Caki2 (cell line): Measurements from ENCODE around the gene SGO2. TPM values are rescaled to one million over a fixed set of nuclear protein-coding genes. Genes with fewer than 3 reads are reported as not detected.
"Not testable (repeated sequence)": the region's sequence is repeated elsewhere in the genome, so short reads cannot be mapped to it uniquely, and the experiment has no call there.

Source experiments
- DNase-seq: peaks from one replicate; pipeline ENCODE4 v3.0.0-alpha.2; 2015; ENCODE audit warnings: low read depth
- in situ Hi-C: cut with HindIII; loops from 2 replicates; pipeline ENCODE4 v1.10.0; 2016; ENCODE audit warnings: low sequenced_read_pairs, low pct_unique_long_range_greater_than_20kb, mixed read lengths
- total RNA-seq: library from RNA; depleted of rRNA; stranded (reverse); fragments of >200 nt; shearing (Covaris generic); gene quantifications from 2 replicates; pipeline ENCODE4 v1.2.3, GENCODE V29; 2014; ENCODE audit warnings: low replicate concordance

The SGO2 gene
- total RNA-seq, 1 experiment from 2014 or later, result 7.1 TPM

GRCh38 chr2:200609028-200609614 is 83.1 kb downstream of the SGO2 start:
- in situ Hi-C loops, result no loop called here
- DNase-seq, result peak; percentile 39

GRCh38 chr2:200610217-200610616 is 84.2 kb downstream of the SGO2 start:
- DNase-seq, in situ Hi-C loops: not testable (repeated sequence)

GRCh38 chr2:200613692-200614091 is 87.7 kb downstream of the SGO2 start:
- in situ Hi-C loops, result no loop called here
- DNase-seq, result no peak

GRCh38 chr2:200614249-200614648 is 88.2 kb downstream of the SGO2 start:
- DNase-seq, result no peak

GRCh38 chr2:200615247-200615646 is 89.2 kb downstream of the SGO2 start:
- in situ Hi-C loops, result no loop called here
- DNase-seq, result peak; percentile 49

More at GRCh38 chr2:200614249-200614648, 88.2 kb downstream of the SGO2 start:
- in situ Hi-C loops, result no loop called here

DNA sequence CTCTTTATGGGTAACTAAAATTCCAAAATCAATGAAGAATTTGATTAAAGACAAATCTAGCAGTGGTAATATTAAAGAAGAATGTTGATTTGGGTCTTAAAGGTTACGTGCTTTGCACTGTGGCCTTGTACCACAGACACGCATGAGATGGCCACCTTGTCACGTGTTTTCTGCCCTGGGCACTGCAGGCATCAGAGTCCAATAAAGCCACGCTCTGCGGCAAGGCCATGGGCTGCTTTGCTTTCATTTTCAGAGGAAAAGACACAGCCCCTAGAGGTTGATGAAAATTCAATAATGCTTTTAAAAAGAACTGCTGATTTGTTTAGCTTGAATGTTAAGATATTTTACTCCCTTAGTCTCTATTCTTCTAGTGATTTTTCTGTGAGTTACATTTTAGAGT is 90.2 kb downstream of the SGO2 start:
- DNase-seq, result no peak
- in situ Hi-C loops, result no loop called here

DNA sequence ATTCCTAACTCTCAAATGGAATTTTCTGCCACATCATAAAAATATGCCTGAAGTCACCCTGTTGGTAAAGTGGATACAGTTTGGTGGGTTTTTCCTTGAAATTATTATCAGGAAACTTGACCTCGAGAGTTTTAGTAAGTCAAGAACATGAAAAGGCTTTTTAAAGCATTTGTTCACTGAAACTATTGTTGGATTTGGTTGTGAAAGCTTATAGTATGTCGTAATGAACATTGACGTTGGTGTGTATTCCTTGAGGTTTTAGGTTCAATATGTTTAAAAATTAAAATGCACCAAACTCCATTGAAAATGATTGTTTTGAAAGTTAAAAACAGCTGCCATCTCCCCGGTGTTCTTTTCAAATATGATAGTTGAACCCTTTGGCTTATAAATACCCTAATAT is 90.6 kb downstream of the SGO2 start:
- in situ Hi-C loops, result no loop called here
- DNase-seq, result no peak

GRCh38 chr2:200617156-200618053 is 91.4 kb downstream of the SGO2 start:
- in situ Hi-C loops, result no loop called here
- no peak for DNase-seq

GRCh38 chr2:200618054-200618419 is 92.0 kb downstream of the SGO2 start:
- in situ Hi-C loops, result no loop called here
- no peak for DNase-seq

DNA sequence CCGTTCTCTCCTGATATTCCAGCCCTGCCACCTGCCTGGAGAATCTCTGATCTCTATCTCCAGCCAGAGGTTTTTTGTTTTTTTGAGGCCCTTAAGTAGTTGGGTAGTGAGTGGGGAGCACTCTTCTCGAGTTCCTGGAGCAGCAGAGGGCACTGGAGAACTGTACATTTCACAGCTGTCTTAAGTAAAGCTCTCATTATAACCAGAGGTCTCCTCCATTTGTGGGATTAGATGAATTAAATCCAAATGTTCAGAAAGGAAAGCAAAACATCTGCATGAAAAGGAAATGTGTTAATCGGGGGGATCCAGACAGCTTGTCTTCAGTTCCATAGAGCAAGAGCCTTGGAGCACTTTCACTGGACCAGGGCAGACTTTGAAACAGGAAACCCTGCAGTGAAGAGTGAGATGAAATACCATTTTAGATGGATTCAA is 92.6 kb downstream of the SGO2 start:
- in situ Hi-C loops, result no loop called here
- DNase-seq, result peak; percentile 27

DNA sequence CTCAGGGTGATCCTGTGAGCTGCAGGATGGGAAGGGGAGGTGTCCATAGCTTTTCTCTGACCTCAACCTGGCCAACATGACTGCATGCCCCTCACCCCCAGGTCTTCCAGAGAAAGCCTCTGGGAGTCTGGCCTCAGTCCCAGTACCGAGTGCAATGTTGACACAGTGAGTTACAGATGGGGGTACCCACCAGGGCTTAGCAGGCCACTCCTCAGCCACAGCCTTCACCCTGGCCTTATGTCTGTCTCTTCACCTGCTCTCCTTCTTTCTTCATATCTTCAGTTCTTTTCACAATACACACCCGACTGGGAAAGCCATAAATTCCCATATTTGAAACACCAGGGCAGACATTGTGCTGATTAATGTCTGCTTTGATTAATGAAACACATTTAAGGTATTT is 93.3 kb downstream of the SGO2 start:
- in situ Hi-C loops, result no loop called here
- DNase-seq, result no peak

- no peak for DNase-seq
- in situ Hi-C loops, result no loop called here
These were observed 94.8 kb downstream of the SGO2 start for GRCh38 chr2:200620606-200621390.

- DNase-seq, result no peak
- in situ Hi-C loops, result no loop called here
These were observed 96.1 kb downstream of the SGO2 start for GRCh38 chr2:200622106-200622505.

GRCh38 chr2:200624026-200624425 is 98.0 kb downstream of the SGO2 start:
- no peak for DNase-seq
- in situ Hi-C loops, result no loop called here

DNA sequence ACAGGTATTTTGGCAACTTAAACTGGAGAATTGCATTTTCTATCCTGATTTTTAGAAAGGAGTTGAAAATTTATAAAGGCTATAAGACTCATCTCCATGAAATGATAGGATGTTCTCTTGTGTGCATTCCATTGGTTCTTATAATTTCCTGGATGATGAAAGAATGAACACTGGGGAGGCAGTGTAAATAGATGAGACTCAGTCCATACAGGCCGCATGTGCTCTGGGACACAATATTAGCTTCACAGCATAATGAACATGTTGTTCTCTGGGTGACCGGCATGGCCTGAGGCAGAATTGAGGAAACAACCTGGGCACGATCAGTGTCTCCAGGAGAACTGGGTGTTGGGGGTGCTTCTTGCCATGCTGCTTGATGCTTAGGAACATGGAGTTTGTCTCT is 98.7 kb downstream of the SGO2 start:
- in situ Hi-C loops, result no loop called here
- no peak for DNase-seq

DNA sequence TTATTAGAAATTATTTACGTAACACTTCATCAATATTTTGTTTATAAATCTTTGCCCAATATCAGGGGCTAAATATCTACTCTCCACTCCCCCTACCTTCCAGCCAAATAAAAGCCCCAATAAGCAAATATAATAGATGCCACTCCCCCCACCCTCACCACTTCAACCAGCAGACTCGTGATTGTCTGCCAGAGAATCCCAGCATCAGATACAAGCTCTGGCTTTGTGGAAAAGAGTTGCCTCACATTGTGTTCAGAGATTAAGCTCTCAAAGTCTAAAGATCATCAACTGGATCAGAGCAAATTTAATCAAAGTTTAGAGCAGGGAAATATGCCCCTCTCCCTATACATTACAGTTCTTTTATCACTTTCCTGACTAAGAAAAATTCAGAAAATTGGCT is 99.3 kb downstream of the SGO2 start:
- in situ Hi-C loops, result no loop called here
- no peak for DNase-seq

- DNase-seq, result no peak
- in situ Hi-C loops, result no loop called here
These were observed 100.0 kb downstream of the SGO2 start for GRCh38 chr2:200625958-200626363.

DNA sequence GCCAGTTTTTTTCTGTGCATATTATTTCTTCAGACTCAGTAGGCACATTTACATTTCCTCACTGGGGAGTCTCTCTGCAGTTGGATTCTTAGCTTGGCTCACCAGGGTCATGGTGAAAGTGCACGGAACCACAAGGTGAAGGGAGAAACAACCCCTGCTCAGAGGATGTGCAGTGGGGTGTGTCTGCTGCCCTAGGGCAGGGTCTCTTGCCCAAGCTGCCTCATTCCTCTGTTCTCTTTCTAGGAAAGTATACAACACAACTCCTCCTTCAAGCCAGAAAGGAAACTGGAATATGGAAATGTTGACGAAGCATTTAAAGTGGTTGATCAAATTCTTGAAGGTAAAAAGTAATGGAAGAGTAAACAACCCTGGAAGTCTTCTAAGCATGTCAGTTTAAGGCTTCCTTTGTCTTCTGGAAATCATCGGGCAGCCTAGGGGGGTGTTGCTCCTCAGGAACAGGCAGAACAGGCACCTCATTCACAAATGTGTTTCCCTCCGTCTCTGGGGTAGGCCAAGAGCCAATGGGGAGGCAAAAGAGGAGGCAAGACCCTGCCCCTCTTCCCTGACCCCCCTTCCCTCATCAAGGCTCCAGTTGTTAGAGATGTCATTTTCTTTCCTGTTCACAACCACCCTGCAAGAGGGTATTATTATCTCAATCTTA is 101.2 kb downstream of the SGO2 start:
- in situ Hi-C loops, result no loop called here
- no peak for DNase-seq
